Glutamatergic neuron (in vitro differentiated cells): ENCODE data around the gene ROMO1. TPM values are rescaled to one million over a fixed set of nuclear protein-coding genes. Genes with fewer than 3 reads are reported as not detected.

Experiments
- DNase-seq: peaks from one replicate; pipeline ENCODE4 v3.0.0; 2022
- H3K27ac Mint-ChIP-seq: one replicate; pipeline ENCODE4 v1.8.0; 2020; ENCODE audit warnings: mild to moderate bottlenecking, mixed read lengths, inconsistent platforms; ENCODE audit not compliant: unreplicated experiment
- H3K27me3 Mint-ChIP-seq: one replicate; pipeline ENCODE4 v1.8.0; 2020; ENCODE audit warnings: mild to moderate bottlenecking, moderate library complexity, mixed read lengths, inconsistent platforms; ENCODE audit not compliant: unreplicated experiment
- H3K36me3 Mint-ChIP-seq: one replicate; pipeline ENCODE4 v1.8.0; 2020; ENCODE audit warnings: mild to moderate bottlenecking, mixed read lengths, inconsistent platforms; ENCODE audit not compliant: unreplicated experiment
- H3K4me1 Mint-ChIP-seq: one replicate; pipeline ENCODE4 v1.8.0; 2020; ENCODE audit warnings: mild to moderate bottlenecking, low read depth, mixed read lengths, inconsistent platforms; ENCODE audit not compliant: unreplicated experiment
- H3K4me3 Mint-ChIP-seq: one replicate; pipeline ENCODE4 v1.8.0; 2020; ENCODE audit warnings: mild to moderate bottlenecking, mixed read lengths, inconsistent platforms; ENCODE audit not compliant: unreplicated experiment
- H3K9me3 Mint-ChIP-seq: one replicate; pipeline ENCODE4 v1.8.0; 2020; ENCODE audit warnings: mild to moderate bottlenecking, moderate library complexity, mixed read lengths, inconsistent platforms; ENCODE audit not compliant: unreplicated experiment
- CTCF ChIP-seq: fragments of 200-600 bp; sonication (generic); IDR thresholded peaks from one replicate; pipeline ENCODE4 v1.5.0; 2021; ENCODE audit not compliant: partially characterized antibody, unreplicated experiment
- total RNA-seq: library from RNA; stranded (reverse); fragmentation: NEBNext Ultra II Directional; extraction: Animal tissue kit (Norgen Biotek cat#: 25700); gene quantifications from one replicate; pipeline ENCODE4 v1.2.1, GENCODE V29; 2021; ENCODE audit not compliant: unreplicated experiment

Gene ROMO1
- total RNA-seq, 1 donor from 2014 or later, result 103 TPM

- no peak overlapping the region for H3K27ac Mint-ChIP-seq
- no peak for TF ChIP-seq CTCF
- no peak for DNase-seq
- no peak overlapping the region for H3K4me3 Mint-ChIP-seq
- no peaks in the 10 kb centered on the region for H3K36me3 Mint-ChIP-seq
- H3K9me3 Mint-ChIP-seq, result peaks cover 5% of the 10 kb centered on the region
- H3K4me1 Mint-ChIP-seq, result peaks cover 16% of the 10 kb centered on the region
- peaks cover 10% of the 10 kb centered on the region for H3K27me3 Mint-ChIP-seq
Measured at GRCh38 chr20:35695245-35695749, 3.9 kb upstream of the ROMO1 start.

- Mint-ChIP-seq H3K4me3 (no peak overlapping the region), H3K4me1 (peaks cover 17% of the 10 kb centered on the region), H3K36me3 (no peaks in the 10 kb centered on the region), H3K9me3 (peaks cover 5% of the 10 kb centered on the region), H3K27ac (no peak overlapping the region), H3K27me3 (peaks cover 11% of the 10 kb centered on the region)
- no peak for DNase-seq
- TF ChIP-seq CTCF, result no peak
Measured at GRCh38 chr20:35695978-35696377, 3.2 kb upstream of the ROMO1 start.

GRCh38 chr20:35697696-35698297 lies 1.4 kb upstream of the ROMO1 start:
- Mint-ChIP-seq H3K27me3 (peaks cover 11% of the 10 kb centered on the region), H3K4me3 (peak overlapping the region; percentile 97), H3K27ac (no peak overlapping the region), H3K4me1 (peaks cover 17% of the 10 kb centered on the region), H3K36me3 (no peaks in the 10 kb centered on the region), H3K9me3 (peaks cover 5% of the 10 kb centered on the region)
- DNase-seq, result no peak
- no peak for TF ChIP-seq CTCF

GRCh38 chr20:35698298-35699126 lies 693 bp upstream of the ROMO1 start:
- peak; percentile 55 for DNase-seq
- peak overlapping the region; percentile 56 for H3K27ac Mint-ChIP-seq

More at GRCh38 chr20:35698298-35699126, 693 bp upstream of the ROMO1 start:
- Mint-ChIP-seq H3K9me3 (peaks cover 5% of the 10 kb centered on the region), H3K4me1 (peaks cover 17% of the 10 kb centered on the region), H3K27me3 (peaks cover 11% of the 10 kb centered on the region), H3K36me3 (no peaks in the 10 kb centered on the region), H3K4me3 (peak overlapping the region; percentile 97)
- no peak for TF ChIP-seq CTCF
